ENCODE results near the gene CFAP77. TPM values are rescaled to one million over a fixed set of nuclear protein-coding genes. Genes with fewer than 3 reads are reported as not detected.

Gene CFAP77
- total RNA-seq, 4 donors from 2014 or later = 0.66 TPM; not detected in 3

- H3K4me1 ChIP-seq = peaks cover 0 to 37% (median 4%) of the 10 kb centered on the region in 4 donors
- DNase-seq (ENCODE audit: low spot score in 2 of 2) = no peak
- no peak overlapping the region for H3K4me3 ChIP-seq
- no peak overlapping the region for H3K27ac ChIP-seq
- WGBS, 2 donors = 8 to 9% methylated on average over 23 to 32 of the region's 37 CpGs
- H3K9me3 ChIP-seq = no peaks in the 10 kb centered on the region
- no peaks in the 10 kb centered on the region for H3K36me3 ChIP-seq
- peaks cover 6 to 100% of the 10 kb centered on the region in 2 donors for H3K27me3 ChIP-seq
- TF ChIP-seq, protein P1, sequence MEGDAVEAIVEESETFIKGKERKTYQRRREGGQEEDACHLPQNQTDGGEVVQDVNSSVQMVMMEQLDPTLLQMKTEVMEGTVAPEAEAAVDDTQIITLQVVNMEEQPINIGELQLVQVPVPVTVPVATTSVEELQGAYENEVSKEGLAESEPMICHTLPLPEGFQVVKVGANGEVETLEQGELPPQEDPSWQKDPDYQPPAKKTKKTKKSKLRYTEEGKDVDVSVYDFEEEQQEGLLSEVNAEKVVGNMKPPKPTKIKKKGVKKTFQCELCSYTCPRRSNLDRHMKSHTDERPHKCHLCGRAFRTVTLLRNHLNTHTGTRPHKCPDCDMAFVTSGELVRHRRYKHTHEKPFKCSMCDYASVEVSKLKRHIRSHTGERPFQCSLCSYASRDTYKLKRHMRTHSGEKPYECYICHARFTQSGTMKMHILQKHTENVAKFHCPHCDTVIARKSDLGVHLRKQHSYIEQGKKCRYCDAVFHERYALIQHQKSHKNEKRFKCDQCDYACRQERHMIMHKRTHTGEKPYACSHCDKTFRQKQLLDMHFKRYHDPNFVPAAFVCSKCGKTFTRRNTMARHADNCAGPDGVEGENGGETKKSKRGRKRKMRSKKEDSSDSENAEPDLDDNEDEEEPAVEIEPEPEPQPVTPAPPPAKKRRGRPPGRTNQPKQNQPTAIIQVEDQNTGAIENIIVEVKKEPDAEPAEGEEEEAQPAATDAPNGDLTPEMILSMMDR (IDR thresholded peaks at IDR 0.05) = no peak
- TF ChIP-seq POLR2A (IDR thresholded peaks at IDR 0.05) (no peak), EP300 (IDR thresholded peaks at IDR 0.05) (no peak)
Observed at GRCh38 chr9:132582786-132583583, 173.0 kb downstream of the CFAP77 start.

DNA sequence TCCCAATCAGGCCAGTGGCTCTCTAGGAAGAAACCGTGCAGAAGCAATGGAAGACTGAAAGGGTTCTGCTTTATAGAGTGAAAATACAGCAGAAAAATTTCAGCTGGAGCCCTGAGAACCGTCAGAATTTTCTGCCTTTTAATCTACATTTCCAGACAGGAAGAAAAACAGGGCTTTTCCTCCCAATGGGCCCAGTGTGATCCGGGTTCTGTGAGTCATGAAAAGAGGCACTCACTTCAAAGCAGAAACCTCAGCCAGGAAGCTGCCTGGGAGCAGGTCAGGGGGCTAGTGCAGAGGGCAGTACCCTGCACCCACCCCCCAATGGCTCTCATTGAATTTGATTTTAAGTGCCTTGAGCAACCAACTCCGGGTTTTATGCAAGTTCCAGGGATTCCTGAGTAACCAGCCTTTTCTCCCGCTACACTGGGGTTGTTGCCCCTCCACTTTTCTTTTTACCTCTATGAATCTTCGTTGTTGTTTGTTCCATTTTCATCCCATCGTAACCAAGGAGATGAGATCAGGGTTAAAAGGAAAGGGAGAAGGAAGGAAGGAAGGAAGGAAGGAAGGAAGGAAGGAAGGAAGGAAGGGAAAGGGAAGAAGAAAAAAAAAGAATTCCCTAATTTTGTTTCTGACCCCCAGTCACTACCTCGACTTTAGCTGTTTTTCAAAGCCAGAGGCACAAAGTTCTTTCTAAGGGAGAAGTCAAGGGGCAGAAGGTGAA is 173.7 kb downstream of the CFAP77 start:
- H3K4me3 ChIP-seq = no peak overlapping the region
- no peaks in the 10 kb centered on the region for H3K9me3 ChIP-seq
- peaks cover 6 to 100% of the 10 kb centered on the region in 2 donors for H3K27me3 ChIP-seq
- DNase-seq (ENCODE audit: low spot score in 2 of 2) = no peak
- H3K4me1 ChIP-seq = peaks cover 0 to 41% (median 4%) of the 10 kb centered on the region in 4 donors
- TF ChIP-seq EP300 (IDR thresholded peaks at IDR 0.05) = no peak
- TF ChIP-seq POLR2A (IDR thresholded peaks at IDR 0.05) = no peak
- TF ChIP-seq, protein P1 (IDR thresholded peaks at IDR 0.05) = no peak
- H3K36me3 ChIP-seq = no peaks in the 10 kb centered on the region
- no peak overlapping the region for H3K27ac ChIP-seq
- 4 to 5% methylated on average over 8 of the region's 8 CpGs for WGBS, 2 donors

DNA sequence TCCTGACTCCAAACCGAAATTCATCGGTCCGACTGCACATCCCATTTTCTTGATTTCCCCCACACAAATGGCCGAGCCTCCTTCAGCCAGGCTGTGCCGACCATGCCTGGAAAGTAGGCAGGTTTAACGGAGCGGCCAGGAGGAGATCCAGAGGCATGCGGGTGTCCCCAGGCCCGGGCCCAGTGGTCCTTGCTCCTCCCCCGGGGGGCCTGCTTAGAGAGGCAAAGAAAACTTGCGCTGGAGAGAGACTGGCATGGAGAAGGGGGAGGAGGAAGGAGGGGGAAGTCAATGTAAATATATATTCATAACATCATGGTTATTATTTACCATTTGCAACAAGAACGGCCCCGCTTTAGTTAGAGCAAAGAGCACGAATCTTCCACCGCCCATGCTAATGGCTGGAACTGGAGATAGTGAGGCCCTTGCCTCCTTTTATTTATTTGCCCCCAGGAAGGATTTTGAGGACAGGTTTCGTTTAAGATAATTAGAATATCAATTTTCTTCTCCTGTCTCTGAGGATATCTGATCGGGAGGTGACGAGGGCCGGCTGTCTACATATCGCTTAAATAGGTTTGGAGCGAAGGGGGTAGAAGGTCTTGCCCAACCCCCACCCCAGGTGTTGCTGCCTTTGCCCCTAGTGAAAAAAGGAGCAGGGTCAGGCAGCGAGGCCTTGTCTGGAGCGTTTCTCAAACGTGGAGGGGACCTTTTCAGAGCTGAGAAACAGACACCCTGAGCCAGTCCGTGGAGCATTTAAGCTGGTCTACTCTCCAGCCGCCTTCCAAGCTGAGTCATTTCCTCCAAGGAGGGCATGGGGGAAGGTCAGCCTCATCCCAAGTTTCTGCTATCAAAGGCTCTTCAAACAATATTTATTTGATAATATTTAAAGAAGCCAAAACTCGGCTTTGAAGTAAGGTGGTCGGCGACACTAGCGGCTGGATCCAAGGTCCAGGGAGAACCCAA is 174.9 kb downstream of the CFAP77 start:
- no peak for TF ChIP-seq POLR2A (IDR thresholded peaks at IDR 0.05)
- no peak for TF ChIP-seq EP300 (IDR thresholded peaks at IDR 0.05)
- TF ChIP-seq, protein P1 (IDR thresholded peaks at IDR 0.05) = no peak
- no peak overlapping the region for H3K27ac ChIP-seq
- 7 to 9% methylated on average over 30 of the region's 30 CpGs for whole genome bisulfite sequencing, 2 donors
- no peak overlapping the region for H3K4me3 ChIP-seq
- H3K36me3 ChIP-seq = no peaks in the 10 kb centered on the region
- DNase-seq (ENCODE audit: low spot score in 2 of 2) = no peak
- no peaks in the 10 kb centered on the region for H3K9me3 ChIP-seq
- H3K27me3 ChIP-seq = peaks cover 0 to 100% of the 10 kb centered on the region in 2 donors
- H3K4me1 ChIP-seq = peaks cover 0 to 47% (median 4%) of the 10 kb centered on the region in 4 donors

DNA sequence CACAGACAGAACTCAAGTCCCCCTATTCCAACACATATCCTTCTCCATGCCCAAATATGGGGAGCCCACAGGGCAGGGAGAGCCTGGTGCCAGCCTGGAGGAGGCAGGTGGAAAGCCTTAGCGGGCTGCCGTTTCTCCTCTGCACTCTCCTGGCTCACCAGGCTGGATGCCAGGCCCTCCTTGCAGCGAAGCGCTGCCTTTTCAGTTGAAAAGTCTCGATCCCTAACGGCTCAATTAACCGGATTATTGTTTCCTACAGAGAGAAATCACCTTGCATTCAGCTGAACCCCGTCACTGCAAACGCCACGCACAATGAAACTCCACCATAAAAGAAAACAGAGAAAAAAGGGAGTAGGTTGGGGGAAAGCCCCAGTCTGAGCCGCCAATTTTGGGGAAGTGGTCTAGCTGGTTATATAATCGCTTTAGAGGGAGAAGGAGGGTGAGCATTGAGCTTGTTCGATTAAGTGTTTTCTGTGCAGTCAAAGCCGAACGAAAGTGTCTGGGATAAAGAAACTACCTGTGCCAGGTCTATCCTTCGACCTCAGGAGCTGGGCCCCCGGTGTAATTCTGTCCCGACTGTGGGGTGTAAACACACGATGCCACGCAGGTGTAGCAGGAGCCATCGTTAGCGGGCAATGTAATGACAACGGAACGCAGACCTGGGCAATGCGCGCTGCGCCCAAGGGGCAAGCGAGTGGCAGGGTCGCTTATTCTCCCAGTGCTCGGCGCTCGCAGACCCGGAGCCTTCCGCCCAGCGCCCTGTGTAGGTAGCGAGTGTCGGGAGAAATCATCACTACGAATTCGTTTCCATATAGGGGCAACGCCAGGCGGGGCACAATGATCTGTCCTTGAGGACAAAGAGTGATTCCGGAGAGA is 176.2 kb downstream of the CFAP77 start:
- TF ChIP-seq, protein P1 (IDR thresholded peaks at IDR 0.05) = no peak
- TF ChIP-seq POLR2A (IDR thresholded peaks at IDR 0.05) (no peak), EP300 (IDR thresholded peaks at IDR 0.05) (no peak)
- H3K27me3 ChIP-seq = peaks cover 0 to 98% of the 10 kb centered on the region in 2 donors

More for the DNA sequence above, 176.2 kb downstream of the CFAP77 start:
- Histone ChIP-seq H3K4me1 (peaks cover 0 to 50% (median 4%) of the 10 kb centered on the region in 4 donors), H3K9me3 (no peaks in the 10 kb centered on the region), H3K36me3 (no peaks in the 10 kb centered on the region), H3K4me3 (no peak overlapping the region), H3K27ac (no peak overlapping the region)
- DNase-seq (ENCODE audit: low spot score in 2 of 2) = no peak
- 7 to 9% methylated on average over 42 of the region's 42 CpGs for WGBS, 2 donors
